ENCODE results near the gene TMEM131L. TPM values are rescaled to one million over a fixed set of nuclear protein-coding genes. Genes with fewer than 3 reads are reported as not detected.

Gene TMEM131L
- total RNA-seq, 2 donors from 2014 or later = 4.8 to 6.2 TPM

- H3K27ac ChIP-seq = no peak overlapping the region
- no peak for DNase-seq
- H3K4me3 ChIP-seq = no peak overlapping the region
- no peaks in the 10 kb centered on the region for H3K27me3 ChIP-seq
- no peak for TF ChIP-seq CTCF (IDR thresholded peaks at IDR 0.05)
- peaks cover 5% of the 10 kb centered on the region for H3K4me1 ChIP-seq
- no peaks in the 10 kb centered on the region for H3K36me3 ChIP-seq
- H3K9ac ChIP-seq (ENCODE audit: low read depth in 2 of 2, low read length in 2 of 2) = no peak overlapping the region
- intact Hi-C loops (cut with DNase I) = no loop called here
- H3K9me3 ChIP-seq = no peaks in the 10 kb centered on the region
Measured at GRCh38 chr4:153464068-153464467, 2.1 kb upstream of the TMEM131L start.

- intact Hi-C loops (cut with DNase I) = no loop called here
- Histone ChIP-seq H3K4me1 (peaks cover 5% of the 10 kb centered on the region), H3K36me3 (no peaks in the 10 kb centered on the region), H3K9ac (ENCODE audit: low read depth in 2 of 2, low read length in 2 of 2) (peak overlapping the region in 1 of 2 donors; percentile 77), H3K27ac (no peak overlapping the region), H3K9me3 (no peaks in the 10 kb centered on the region), H3K4me3 (peak overlapping the region; percentile 84), H3K27me3 (no peaks in the 10 kb centered on the region)
- DNase-seq = no peak
- TF ChIP-seq CTCF (IDR thresholded peaks at IDR 0.05) = no peak
Measured at GRCh38 chr4:153465140-153465539, 1.0 kb upstream of the TMEM131L start.

- H3K4me1 ChIP-seq = peaks cover 5% of the 10 kb centered on the region
- peak overlapping the region; percentile 58 for H3K27ac ChIP-seq
- H3K9ac ChIP-seq (ENCODE audit: low read depth in 2 of 2, low read length in 2 of 2) = peak overlapping the region; percentile 64 to 77
- no peaks in the 10 kb centered on the region for H3K27me3 ChIP-seq
- no peak for TF ChIP-seq CTCF (IDR thresholded peaks at IDR 0.05)
- H3K9me3 ChIP-seq = no peaks in the 10 kb centered on the region
- H3K36me3 ChIP-seq = no peaks in the 10 kb centered on the region
- H3K4me3 ChIP-seq = peak overlapping the region; percentile 84
- intact Hi-C loops (cut with DNase I) = no loop called here
- DNase-seq = peak; percentile 55
Measured at GRCh38 chr4:153465615-153466080, 512 bp upstream of the TMEM131L start.

GRCh38 chr4:153466949-153467896, 1.1 kb downstream of the TMEM131L start:
- H3K9ac ChIP-seq (ENCODE audit: low read depth in 2 of 2, low read length in 2 of 2) = peak overlapping the region; percentile 83 to 85
- intact Hi-C loops (cut with DNase I) = no loop called here
- peak overlapping the region; percentile 81 for H3K27ac ChIP-seq
- H3K36me3 ChIP-seq = no peaks in the 10 kb centered on the region
- DNase-seq = peak; percentile 90
- H3K9me3 ChIP-seq = no peaks in the 10 kb centered on the region
- no peak for TF ChIP-seq CTCF (IDR thresholded peaks at IDR 0.05)
- peaks cover 5% of the 10 kb centered on the region for H3K4me1 ChIP-seq
- H3K4me3 ChIP-seq = peak overlapping the region; percentile 84
- no peaks in the 10 kb centered on the region for H3K27me3 ChIP-seq

GRCh38 chr4:153467897-153468262, 1.7 kb downstream of the TMEM131L start:
- no peaks in the 10 kb centered on the region for H3K9me3 ChIP-seq
- H3K4me1 ChIP-seq = peaks cover 5% of the 10 kb centered on the region
- H3K27me3 ChIP-seq = no peaks in the 10 kb centered on the region
- H3K4me3 ChIP-seq = peak overlapping the region; percentile 84
- H3K9ac ChIP-seq (ENCODE audit: low read depth in 2 of 2, low read length in 2 of 2) = no peak overlapping the region
- no peak for DNase-seq
- H3K27ac ChIP-seq = peak overlapping the region; percentile 81
- H3K36me3 ChIP-seq = no peaks in the 10 kb centered on the region
- TF ChIP-seq CTCF (IDR thresholded peaks at IDR 0.05) = no peak
- intact Hi-C loops (cut with DNase I) = no loop called here
